ENCODE results near the gene JAM3. TPM values are rescaled to one million over a fixed set of nuclear protein-coding genes. Genes with fewer than 3 reads are reported as not detected.

The JAM3 gene
- total and polyA plus RNA-seq, 9 of the 15 experiments (the other 6 are each of a cell fraction or from before 2014, with no cell fraction given) = 0.22 to 0.76 (median 0.40) TPM

- Histone ChIP-seq H3K9me1 (ENCODE audit: control insufficient read depth, insufficient read depth, low read length) (no peaks in the 10 kb centered on the region), H3K4me3 (no peak overlapping the region), H3K36me3 (ENCODE audit: control insufficient read depth, insufficient read depth, low read length) (no peaks in the 10 kb centered on the region), H3K27ac (ENCODE audit: extremely low read depth, low read depth, low read length) (no peak overlapping the region), H3K4me2 (ENCODE audit: insufficient read depth, low read length) (no peak overlapping the region), H4K20me1 (replicated peaks; ENCODE audit: control insufficient read depth, insufficient read depth, low read length) (no peaks in the 10 kb centered on the region), H3K4me1 (replicated peaks in 1 of 2; ENCODE audit: control insufficient read depth in 2 of 2, insufficient read depth in 2 of 2, low read length in 2 of 2) (no peaks in the 10 kb centered on the region), H3K79me2 (ENCODE audit: control insufficient read depth, insufficient read depth, low read length) (no peaks in the 10 kb centered on the region), H3K9me3 (replicated peaks; ENCODE audit: control insufficient read depth, insufficient read depth, low read depth, low read length) (no peaks in the 10 kb centered on the region), H3K9ac (ENCODE audit: insufficient read depth in 1 of 2, low read depth in 2 of 2, low read length in 2 of 2) (no peak overlapping the region), H3K27me3 (ENCODE audit: control insufficient read depth in 2 of 2, insufficient read depth in 2 of 2, low read length in 2 of 2) (no peaks in the 10 kb centered on the region), H2AFZ (ENCODE audit: low read depth, low read length) (no peak overlapping the region)
- ChIA-PET POLR2A (no interaction called here), CTCF (ENCODE audit: low intra/inter-chr PET ratio) (no interaction called here)
- no peak for DNase-seq (ENCODE audit: extremely low read depth in 1 of 4, low spot score in 3 of 4)
- no TSS peak for BruUV-seq (replicated peaks)
- intact Hi-C loops (cut with micrococcal nuclease) = no loop called here
- no peak for FAIRE-seq
- in situ Hi-C loops (cut with MboI) = no loop called here
- no peak for ATAC-seq
- no peak for TF ChIP-seq SRSF9 (IDR thresholded peaks at IDR 0.05; ENCODE audit: borderline replicate concordance, low read depth, low read length)
- TF ChIP-seq THAP12 (CRISPR knock-in tag; IDR thresholded peaks at IDR 0.05) = no peak
- no peak for TF ChIP-seq CCAR2 (IDR thresholded peaks at IDR 0.05; ENCODE audit: low read depth, low read length)
- no peak for TF ChIP-seq ZNF511 (CRISPR knock-in tag; IDR thresholded peaks at IDR 0.05)
- TF ChIP-seq TRIM24 (IDR thresholded peaks at IDR 0.05) = no peak
- TF ChIP-seq, protein P1, sequence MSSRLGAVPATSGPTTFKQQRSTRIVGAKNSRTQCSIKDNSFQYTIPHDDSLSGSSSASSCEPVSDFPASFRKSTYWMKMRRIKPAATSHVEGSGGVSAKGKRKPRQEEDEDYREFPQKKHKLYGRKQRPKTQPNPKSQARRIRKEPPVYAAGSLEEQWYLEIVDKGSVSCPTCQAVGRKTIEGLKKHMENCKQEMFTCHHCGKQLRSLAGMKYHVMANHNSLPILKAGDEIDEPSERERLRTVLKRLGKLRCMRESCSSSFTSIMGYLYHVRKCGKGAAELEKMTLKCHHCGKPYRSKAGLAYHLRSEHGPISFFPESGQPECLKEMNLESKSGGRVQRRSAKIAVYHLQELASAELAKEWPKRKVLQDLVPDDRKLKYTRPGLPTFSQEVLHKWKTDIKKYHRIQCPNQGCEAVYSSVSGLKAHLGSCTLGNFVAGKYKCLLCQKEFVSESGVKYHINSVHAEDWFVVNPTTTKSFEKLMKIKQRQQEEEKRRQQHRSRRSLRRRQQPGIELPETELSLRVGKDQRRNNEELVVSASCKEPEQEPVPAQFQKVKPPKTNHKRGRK (tag; IDR thresholded peaks at IDR 0.05) = no peak
- TF ChIP-seq HDAC2 (IDR thresholded peaks at IDR 0.05) = no peak
- no peak for TF ChIP-seq NFE2L1 (tag; IDR thresholded peaks at IDR 0.05; ENCODE audit: borderline replicate concordance, low read depth)
- TF ChIP-seq, protein P2, sequence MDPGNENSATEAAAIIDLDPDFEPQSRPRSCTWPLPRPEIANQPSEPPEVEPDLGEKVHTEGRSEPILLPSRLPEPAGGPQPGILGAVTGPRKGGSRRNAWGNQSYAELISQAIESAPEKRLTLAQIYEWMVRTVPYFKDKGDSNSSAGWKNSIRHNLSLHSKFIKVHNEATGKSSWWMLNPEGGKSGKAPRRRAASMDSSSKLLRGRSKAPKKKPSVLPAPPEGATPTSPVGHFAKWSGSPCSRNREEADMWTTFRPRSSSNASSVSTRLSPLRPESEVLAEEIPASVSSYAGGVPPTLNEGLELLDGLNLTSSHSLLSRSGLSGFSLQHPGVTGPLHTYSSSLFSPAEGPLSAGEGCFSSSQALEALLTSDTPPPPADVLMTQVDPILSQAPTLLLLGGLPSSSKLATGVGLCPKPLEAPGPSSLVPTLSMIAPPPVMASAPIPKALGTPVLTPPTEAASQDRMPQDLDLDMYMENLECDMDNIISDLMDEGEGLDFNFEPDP (CRISPR knock-in tag; IDR thresholded peaks at IDR 0.05) = no peak
- TF ChIP-seq, protein P3, sequence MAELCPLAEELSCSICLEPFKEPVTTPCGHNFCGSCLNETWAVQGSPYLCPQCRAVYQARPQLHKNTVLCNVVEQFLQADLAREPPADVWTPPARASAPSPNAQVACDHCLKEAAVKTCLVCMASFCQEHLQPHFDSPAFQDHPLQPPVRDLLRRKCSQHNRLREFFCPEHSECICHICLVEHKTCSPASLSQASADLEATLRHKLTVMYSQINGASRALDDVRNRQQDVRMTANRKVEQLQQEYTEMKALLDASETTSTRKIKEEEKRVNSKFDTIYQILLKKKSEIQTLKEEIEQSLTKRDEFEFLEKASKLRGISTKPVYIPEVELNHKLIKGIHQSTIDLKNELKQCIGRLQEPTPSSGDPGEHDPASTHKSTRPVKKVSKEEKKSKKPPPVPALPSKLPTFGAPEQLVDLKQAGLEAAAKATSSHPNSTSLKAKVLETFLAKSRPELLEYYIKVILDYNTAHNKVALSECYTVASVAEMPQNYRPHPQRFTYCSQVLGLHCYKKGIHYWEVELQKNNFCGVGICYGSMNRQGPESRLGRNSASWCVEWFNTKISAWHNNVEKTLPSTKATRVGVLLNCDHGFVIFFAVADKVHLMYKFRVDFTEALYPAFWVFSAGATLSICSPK (IDR thresholded peaks at IDR 0.05; ENCODE audit: borderline replicate concordance) = no peak
- TF ChIP-seq ZBTB17 (CRISPR knock-in tag; IDR thresholded peaks at IDR 0.05) = no peak
- no peak for TF ChIP-seq SREBF2 (CRISPR knock-in tag; IDR thresholded peaks at IDR 0.05)
- TF ChIP-seq, protein P4, sequence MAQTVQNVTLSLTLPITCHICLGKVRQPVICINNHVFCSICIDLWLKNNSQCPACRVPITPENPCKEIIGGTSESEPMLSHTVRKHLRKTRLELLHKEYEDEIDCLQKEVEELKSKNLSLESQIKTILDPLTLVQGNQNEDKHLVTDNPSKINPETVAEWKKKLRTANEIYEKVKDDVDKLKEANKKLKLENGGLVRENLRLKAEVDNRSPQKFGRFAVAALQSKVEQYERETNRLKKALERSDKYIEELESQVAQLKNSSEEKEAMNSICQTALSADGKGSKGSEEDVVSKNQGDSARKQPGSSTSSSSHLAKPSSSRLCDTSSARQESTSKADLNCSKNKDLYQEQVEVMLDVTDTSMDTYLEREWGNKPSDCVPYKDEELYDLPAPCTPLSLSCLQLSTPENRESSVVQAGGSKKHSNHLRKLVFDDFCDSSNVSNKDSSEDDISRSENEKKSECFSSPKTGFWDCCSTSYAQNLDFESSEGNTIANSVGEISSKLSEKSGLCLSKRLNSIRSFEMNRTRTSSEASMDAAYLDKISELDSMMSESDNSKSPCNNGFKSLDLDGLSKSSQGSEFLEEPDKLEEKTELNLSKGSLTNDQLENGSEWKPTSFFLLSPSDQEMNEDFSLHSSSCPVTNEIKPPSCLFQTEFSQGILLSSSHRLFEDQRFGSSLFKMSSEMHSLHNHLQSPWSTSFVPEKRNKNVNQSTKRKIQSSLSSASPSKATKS (CRISPR knock-in tag; IDR thresholded peaks at IDR 0.05) = no peak
- no peak for TF ChIP-seq PHF21A (IDR thresholded peaks at IDR 0.05; ENCODE audit: borderline replicate concordance, low read depth)
Measured at GRCh38 chr11:134101282-134101681, 32.4 kb downstream of the JAM3 start.
